DOHH2 (cell line): ENCODE data around the gene PCDHB14.

Experiments
- CTCF ChIP-seq: fragments of 200-600 bp; sonication (generic); IDR thresholded peaks from one replicate; pipeline ENCODE4 v1.5.1; 2014; ENCODE audit warnings: antibody characterized with exemption, mild to moderate bottlenecking, low read depth, low read length; ENCODE audit not compliant: poor library complexity, severe bottlenecking
- EZH2phosphoT487 ChIP-seq: fragments of 200-600 bp; sonication (generic); IDR thresholded peaks from 2 replicates; pipeline ENCODE4 v1.6.1; 2017; ENCODE audit warnings: borderline replicate concordance, mild to moderate bottlenecking, antibody characterized with exemption, low read length, moderate library complexity, mixed read lengths

DNA sequence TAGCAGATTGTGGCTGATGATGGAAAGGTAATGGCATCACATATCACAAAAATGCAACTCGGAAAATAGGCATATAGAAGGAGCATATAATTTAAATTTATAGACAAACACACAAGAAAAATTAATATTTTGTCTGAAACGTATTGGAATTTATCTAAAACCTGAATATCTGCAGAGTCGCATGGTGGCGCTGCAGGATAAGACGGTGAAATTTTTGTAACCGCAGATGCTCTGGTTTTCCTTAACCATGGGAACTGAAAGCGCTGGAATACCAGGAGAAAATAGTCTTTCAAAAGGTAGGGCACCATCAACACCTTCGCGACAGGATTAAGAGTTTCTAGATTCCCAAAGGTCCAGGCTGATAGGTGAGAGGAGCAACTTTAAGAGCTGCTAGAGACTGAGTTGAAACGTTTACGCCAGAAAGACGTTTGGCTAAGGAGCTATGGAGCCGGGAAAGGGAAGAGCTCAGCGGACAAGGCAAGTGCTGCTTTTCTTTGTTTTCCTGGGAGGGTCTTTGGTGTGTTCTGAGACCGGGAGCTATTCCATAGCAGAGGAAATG, 11.0 kb downstream of the PCDHB14 start:
- TF ChIP-seq CTCF = no peak
- no peak for TF ChIP-seq EZH2phosphoT487
